IgD-negative memory B cell (primary cell): Measurements from ENCODE around the gene ARHGAP1. TPM values are rescaled to one million over a fixed set of nuclear protein-coding genes. Genes with fewer than 3 reads are reported as not detected.

Source experiments
- H3K27ac Mint-ChIP-seq, 3 donors: one replicate each; pipeline ENCODE4 v1.8.0; 2020 to 2022; ENCODE audit warnings: mild to moderate bottlenecking in 3 of 3, mixed read lengths in 3 of 3, moderate library complexity in 1 of 3
- H3K27me3 Mint-ChIP-seq: one replicate; pipeline ENCODE4 v1.8.0; 2021; ENCODE audit warnings: mixed read lengths
- H3K36me3 Mint-ChIP-seq: one replicate; pipeline ENCODE4 v1.8.0; 2020; ENCODE audit warnings: mild to moderate bottlenecking, mixed read lengths
- H3K4me1 Mint-ChIP-seq, 3 donors: one replicate each; pipeline ENCODE4 v1.8.0; 2020 to 2022; ENCODE audit warnings: mixed read lengths in 3 of 3, mild to moderate bottlenecking in 1 of 3
- H3K4me3 Mint-ChIP-seq, 4 donors: one replicate each; pipeline ENCODE4 v1.8.0; 2020 to 2022; ENCODE audit warnings: mild to moderate bottlenecking in 4 of 4, mixed read lengths in 4 of 4, moderate library complexity in 3 of 4
- H3K9me3 Mint-ChIP-seq, 3 donors: one replicate each; pipeline ENCODE4 v1.8.0; 2020 to 2021; ENCODE audit warnings: mixed read lengths in 3 of 3, mild to moderate bottlenecking in 1 of 3
- polyA plus RNA-seq: library from polyadenylated mRNA; unstranded; fragments of 300-500 nt; fragmentation: Illumina TruSeq; gene quantifications from one replicate; pipeline ENCODE4 v1.2.3, GENCODE V29; 2021

Gene ARHGAP1
- polyA plus RNA-seq, 1 donor from 2014 or later: 42.6 TPM

- H3K4me3 Mint-ChIP-seq: no peak overlapping the region
- peak overlapping the region in 1 of 3 donors; percentile 23 for H3K27ac Mint-ChIP-seq
- no peaks in the 10 kb centered on the region for H3K27me3 Mint-ChIP-seq
- peaks cover 1% of the 10 kb centered on the region for H3K36me3 Mint-ChIP-seq
- H3K9me3 Mint-ChIP-seq: no peaks in the 10 kb centered on the region
- no peaks in the 10 kb centered on the region for H3K4me1 Mint-ChIP-seq
Measured at GRCh38 chr11:46690702-46691101, 9.7 kb downstream of the ARHGAP1 start.

DNA sequence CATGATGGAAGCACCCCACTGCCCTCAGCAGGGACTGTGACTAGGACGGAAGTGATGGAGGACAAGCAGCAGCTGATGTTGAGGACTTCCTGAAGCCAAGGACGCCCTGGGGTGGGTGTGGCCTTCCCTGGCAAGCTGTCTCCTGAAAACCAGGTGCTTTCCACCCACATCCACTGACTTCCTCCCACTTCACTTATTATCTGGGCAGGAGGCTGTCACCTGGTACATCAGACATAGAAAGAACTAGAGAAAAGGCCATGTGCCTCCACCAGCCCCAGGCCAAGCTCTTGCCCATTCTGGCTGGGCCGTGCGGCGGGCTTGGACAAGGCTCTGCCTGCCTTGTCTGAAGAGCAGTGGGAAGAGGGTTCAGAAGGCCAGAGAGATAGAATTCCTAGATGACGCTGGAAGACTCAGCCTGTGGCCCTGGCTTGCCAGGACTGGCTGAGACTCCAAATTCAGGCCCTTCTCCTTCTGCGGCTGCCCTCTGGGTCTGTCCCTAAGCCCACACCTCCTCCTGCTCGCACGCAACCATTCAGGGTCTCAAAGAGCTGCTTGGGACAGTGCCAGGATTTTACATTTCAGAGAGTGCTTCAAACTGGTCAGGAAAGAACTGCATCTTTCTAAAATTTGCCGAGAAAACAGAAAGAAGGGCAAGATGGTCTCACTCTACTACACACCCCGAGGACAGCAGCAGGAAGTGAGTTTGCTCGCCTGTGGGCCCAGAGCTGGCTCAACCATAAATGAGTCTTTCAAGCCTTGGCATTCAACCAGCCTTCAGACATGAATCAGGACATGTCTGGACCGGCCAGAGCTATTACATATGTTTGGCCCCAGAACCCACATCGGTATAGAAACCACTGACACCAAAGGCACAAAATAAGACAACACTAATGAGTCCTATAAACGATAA, 13.3 kb downstream of the ARHGAP1 start:
- Mint-ChIP-seq H3K4me3 (no peak overlapping the region), H3K27ac (peak overlapping the region in 1 of 3 donors; percentile 18)

GRCh38 chr11:46684367-46684766, 16.1 kb downstream of the ARHGAP1 start:
- H3K4me3 Mint-ChIP-seq: no peak overlapping the region
- no peaks in the 10 kb centered on the region for H3K9me3 Mint-ChIP-seq
- no peaks in the 10 kb centered on the region for H3K4me1 Mint-ChIP-seq
- no peak overlapping the region for H3K27ac Mint-ChIP-seq
- no peaks in the 10 kb centered on the region for H3K27me3 Mint-ChIP-seq
- H3K36me3 Mint-ChIP-seq: no peaks in the 10 kb centered on the region

More for the DNA sequence above, 13.3 kb downstream of the ARHGAP1 start:
- Mint-ChIP-seq H3K9me3 (no peaks in the 10 kb centered on the region), H3K27me3 (no peaks in the 10 kb centered on the region), H3K36me3 (no peaks in the 10 kb centered on the region), H3K4me1 (no peaks in the 10 kb centered on the region)

DNA sequence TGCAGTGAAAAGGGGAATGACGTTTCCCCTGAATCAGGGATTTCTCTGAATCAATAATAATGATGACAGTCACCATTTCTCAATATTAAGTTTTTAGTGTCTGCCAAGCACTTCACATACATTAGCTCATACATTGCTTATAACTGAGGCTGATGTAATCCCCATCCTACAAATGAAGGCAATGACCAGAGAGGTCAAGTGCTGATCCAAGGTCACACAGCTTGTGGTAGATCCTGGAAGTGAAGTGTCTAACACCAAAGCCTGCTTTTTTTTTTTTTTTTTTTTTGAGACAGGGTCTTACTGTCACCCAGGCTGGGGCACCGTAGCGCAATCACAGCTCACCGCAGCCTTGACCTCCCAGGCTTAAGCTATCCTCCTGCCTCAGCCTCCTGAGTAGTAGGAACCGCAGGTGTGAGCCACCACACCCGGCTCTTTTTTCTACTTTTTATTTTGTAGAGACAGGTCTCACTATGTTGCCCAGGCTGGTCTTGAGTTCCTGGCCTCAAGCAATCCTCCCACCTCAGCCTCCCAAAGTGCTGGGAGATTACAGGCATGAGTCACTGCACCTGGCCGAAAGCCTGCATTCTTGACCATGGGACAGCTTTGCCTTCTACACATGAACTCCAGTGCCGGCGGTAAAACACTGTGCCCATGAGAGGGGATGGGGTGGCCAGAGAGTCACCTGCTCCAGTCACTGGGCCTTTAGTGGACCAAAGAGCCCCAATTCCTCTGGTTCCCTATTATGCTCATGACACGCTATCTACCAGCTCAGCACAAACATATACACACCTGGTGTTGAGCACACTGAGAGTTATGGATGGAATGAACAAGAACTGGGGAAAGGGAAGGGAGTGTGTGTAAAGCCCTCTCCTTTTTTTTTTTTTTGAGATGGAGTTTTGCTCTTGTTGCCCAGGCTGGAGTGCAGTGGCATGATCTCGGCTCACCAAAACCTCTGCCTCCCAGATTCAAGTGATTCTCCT, 17.4 kb downstream of the ARHGAP1 start:
- no peaks in the 10 kb centered on the region for H3K36me3 Mint-ChIP-seq
- H3K9me3 Mint-ChIP-seq: no peaks in the 10 kb centered on the region
- peaks cover 0 to 1% (median 0%) of the 10 kb centered on the region in 3 donors for H3K4me1 Mint-ChIP-seq
- H3K27ac Mint-ChIP-seq: peak overlapping the region in 1 of 3 donors; percentile 31
- H3K4me3 Mint-ChIP-seq: no peak overlapping the region
- no peaks in the 10 kb centered on the region for H3K27me3 Mint-ChIP-seq

DNA sequence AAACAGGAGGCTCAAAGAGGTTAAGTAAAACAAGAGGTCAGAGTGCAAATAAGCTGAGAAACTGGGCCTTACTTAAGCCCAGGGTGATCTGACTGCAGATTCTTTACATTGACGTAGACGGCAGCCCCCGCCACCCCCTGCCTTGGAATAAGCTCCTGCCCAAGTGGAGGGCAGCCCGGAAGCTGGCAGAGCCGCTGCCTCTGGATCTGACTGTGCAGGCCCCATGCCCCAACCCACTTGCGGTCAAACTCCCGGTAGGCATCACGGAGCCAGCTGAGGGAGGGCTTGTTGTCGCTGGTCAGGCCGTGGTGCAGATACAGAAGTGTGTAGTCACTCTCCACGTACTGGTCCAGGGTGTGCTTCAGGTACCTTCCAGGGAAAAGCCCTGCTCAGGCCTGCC, 18.6 kb downstream of the ARHGAP1 start:
- Mint-ChIP-seq H3K36me3 (peaks cover 2% of the 10 kb centered on the region), H3K9me3 (no peaks in the 10 kb centered on the region), H3K4me3 (no peak overlapping the region), H3K4me1 (peaks cover 6 to 7% (median 6%) of the 10 kb centered on the region in 3 donors), H3K27ac (no peak overlapping the region), H3K27me3 (no peaks in the 10 kb centered on the region)

DNA sequence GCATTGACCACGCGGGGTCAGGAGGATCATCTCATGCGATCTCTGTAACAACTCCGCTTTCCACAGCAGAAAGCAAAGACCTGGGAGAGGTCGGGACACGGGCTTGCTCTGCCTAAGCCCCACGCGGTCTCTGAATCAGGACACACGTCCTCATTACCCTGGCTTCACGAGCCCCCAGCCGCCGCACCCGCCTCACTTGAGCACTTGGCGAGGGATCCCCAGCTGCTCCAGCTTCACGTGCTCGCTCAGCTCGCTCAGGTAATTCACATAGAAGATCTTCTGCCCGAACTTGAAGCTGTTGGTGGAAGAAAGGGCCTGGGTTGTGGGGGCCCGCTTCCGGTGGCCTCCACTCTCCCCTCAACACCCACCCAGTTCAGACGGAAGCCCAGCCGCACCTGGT, 19.6 kb downstream of the ARHGAP1 start:
- Mint-ChIP-seq H3K27me3 (no peaks in the 10 kb centered on the region), H3K4me3 (no peak overlapping the region), H3K27ac (peak overlapping the region; percentile 46 to 70 (median 62)), H3K9me3 (no peaks in the 10 kb centered on the region), H3K36me3 (peaks cover 2% of the 10 kb centered on the region), H3K4me1 (peaks cover 9 to 12% (median 9%) of the 10 kb centered on the region in 3 donors)

DNA sequence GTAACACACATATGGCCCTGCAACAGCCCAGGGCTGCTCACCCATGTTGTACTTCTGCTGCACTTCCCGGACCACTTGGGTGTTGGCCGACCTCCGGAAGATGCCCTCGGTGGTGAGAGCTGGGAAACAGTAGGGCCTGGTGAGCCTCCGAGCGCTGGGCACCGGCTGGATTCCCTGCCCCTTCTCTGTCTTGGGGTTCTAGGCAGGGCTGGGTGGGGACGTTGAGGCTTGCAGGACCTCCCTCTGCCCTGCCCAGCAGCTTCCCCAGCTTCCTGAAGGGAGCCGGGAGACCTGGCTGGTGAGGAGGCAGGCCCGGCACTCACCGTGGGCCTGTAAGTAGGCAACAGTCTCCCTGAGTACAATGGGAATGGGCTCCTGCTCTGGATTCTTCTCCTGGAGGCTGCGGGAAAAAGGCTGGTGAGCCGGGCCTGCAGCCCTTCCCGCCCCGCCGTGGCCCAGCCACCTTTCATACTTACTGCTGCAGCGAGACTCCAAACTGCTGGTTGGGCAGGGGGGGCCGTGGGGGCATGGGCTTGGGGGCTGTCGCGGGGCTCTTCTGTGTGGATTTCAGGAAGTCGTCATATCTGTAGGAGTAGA, 20.2 kb downstream of the ARHGAP1 start:
- Mint-ChIP-seq H3K36me3 (peaks cover 2% of the 10 kb centered on the region), H3K27ac (peak overlapping the region; percentile 46 to 70 (median 62))

GRCh38 chr11:46679241-46680163, 20.9 kb downstream of the ARHGAP1 start:
- Mint-ChIP-seq H3K36me3 (peaks cover 2% of the 10 kb centered on the region), H3K9me3 (no peaks in the 10 kb centered on the region)

More for the DNA sequence above, 20.2 kb downstream of the ARHGAP1 start:
- H3K4me3 Mint-ChIP-seq: no peak overlapping the region
- H3K4me1 Mint-ChIP-seq: peaks cover 9 to 13% (median 9%) of the 10 kb centered on the region in 3 donors
- H3K9me3 Mint-ChIP-seq: no peaks in the 10 kb centered on the region
- no peaks in the 10 kb centered on the region for H3K27me3 Mint-ChIP-seq

DNA sequence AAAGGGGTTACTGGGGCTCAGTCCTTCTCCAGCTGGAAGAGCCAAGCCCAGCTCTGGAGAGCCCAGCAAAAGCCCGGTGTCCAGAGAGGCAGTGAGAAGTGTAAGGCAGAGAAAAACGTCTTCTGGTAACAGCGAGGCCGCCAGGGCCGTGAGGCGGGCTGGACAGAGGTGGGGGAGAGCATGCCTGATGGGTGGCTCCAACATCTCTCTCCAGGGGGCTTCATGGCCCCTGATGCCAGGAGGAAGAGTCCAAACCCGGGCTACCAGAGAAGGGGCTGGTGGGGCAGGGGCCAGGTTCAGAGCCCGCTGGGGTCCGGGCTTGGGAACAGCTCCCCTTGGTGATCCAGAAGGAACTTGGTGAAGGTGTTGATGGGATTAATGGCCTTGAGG, 21.7 kb downstream of the ARHGAP1 start:
- no peaks in the 10 kb centered on the region for H3K9me3 Mint-ChIP-seq
- peak overlapping the region in 1 of 4 donors; percentile 43 for H3K4me3 Mint-ChIP-seq
- no peaks in the 10 kb centered on the region for H3K27me3 Mint-ChIP-seq
- H3K36me3 Mint-ChIP-seq: peaks cover 2% of the 10 kb centered on the region
- H3K4me1 Mint-ChIP-seq: peaks cover 15 to 20% (median 16%) of the 10 kb centered on the region in 3 donors
- H3K27ac Mint-ChIP-seq: no peak overlapping the region

More at GRCh38 chr11:46679241-46680163, 20.9 kb downstream of the ARHGAP1 start:
- Mint-ChIP-seq H3K4me3 (no peak overlapping the region), H3K27ac (no peak overlapping the region), H3K4me1 (peaks cover 13 to 17% (median 15%) of the 10 kb centered on the region in 3 donors), H3K27me3 (no peaks in the 10 kb centered on the region)

DNA sequence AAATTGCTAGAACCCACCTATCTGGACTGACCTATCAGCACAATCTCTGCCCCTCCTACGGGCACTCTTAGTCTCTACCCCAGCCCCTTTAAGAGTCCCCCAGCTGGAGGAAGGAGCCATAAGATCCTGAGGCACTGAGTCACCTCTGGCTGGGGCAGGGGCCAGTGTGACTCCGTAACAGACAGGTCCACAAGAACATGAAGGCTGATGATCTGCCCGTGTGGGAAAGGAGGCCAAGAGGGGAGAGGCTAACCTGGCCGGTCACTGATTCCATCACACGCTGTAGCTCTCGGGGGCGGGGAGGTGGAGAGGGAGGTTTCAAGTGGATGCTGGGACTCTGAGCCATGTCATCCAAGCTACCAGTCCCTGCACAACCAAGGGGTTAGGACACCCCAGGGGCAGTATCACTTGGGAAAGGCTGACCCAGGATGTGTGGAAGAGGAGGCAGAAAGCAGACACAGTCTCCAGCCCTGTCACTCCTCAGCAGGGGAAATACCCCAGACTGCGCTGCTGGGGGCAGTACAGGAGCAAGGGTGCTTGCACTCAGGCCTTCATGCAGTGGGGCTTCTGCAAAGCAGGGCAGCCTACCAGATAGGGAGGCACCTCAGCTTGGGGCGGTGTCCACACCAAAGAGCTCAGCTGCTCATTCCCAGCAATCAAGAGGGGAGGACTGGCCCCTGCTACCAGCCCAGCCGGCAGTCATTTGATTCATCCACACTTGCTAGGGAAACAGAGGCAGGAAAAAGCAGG, 22.3 kb downstream of the ARHGAP1 start:
- Mint-ChIP-seq H3K9me3 (no peaks in the 10 kb centered on the region), H3K4me3 (no peak overlapping the region), H3K27ac (peak overlapping the region in 2 of 3 donors; percentile 16 to 36), H3K27me3 (no peaks in the 10 kb centered on the region), H3K4me1 (peaks cover 15 to 20% (median 16%) of the 10 kb centered on the region in 3 donors), H3K36me3 (peaks cover 2% of the 10 kb centered on the region)

- H3K36me3 Mint-ChIP-seq: peaks cover 4% of the 10 kb centered on the region
- H3K4me3 Mint-ChIP-seq: peak overlapping the region in 1 of 4 donors; percentile 74
- H3K9me3 Mint-ChIP-seq: no peaks in the 10 kb centered on the region
- H3K27me3 Mint-ChIP-seq: no peaks in the 10 kb centered on the region
- H3K27ac Mint-ChIP-seq: peak overlapping the region; percentile 35 to 81 (median 44)
- peaks cover 15 to 20% (median 16%) of the 10 kb centered on the region in 3 donors for H3K4me1 Mint-ChIP-seq
Measured at GRCh38 chr11:46677169-46677568, 23.2 kb downstream of the ARHGAP1 start.

GRCh38 chr11:46676436-46677158, 23.8 kb downstream of the ARHGAP1 start:
- no peaks in the 10 kb centered on the region for H3K9me3 Mint-ChIP-seq
- peak overlapping the region in 2 of 4 donors; percentile 34 to 74 for H3K4me3 Mint-ChIP-seq
- H3K4me1 Mint-ChIP-seq: peaks cover 15 to 20% (median 16%) of the 10 kb centered on the region in 3 donors
- peaks cover 4% of the 10 kb centered on the region for H3K36me3 Mint-ChIP-seq
- H3K27me3 Mint-ChIP-seq: no peaks in the 10 kb centered on the region
- peak overlapping the region; percentile 35 to 81 (median 44) for H3K27ac Mint-ChIP-seq
